Breast epithelium (tissue), 3 donors: Measurements from ENCODE around the gene RFC2.
"Not testable (repeated sequence)": the region's sequence is repeated elsewhere in the genome, so short reads cannot be mapped to it uniquely, and the experiment has no call there.

Experiments used
- POLR2A ChIP-seq: fragments of 450-650 bp; IDR thresholded peaks from one replicate; pipeline ENCODE4 v1.6.1; 2016; ENCODE audit warnings: antibody characterized with exemption, mild to moderate bottlenecking, moderate library complexity
- TF ChIP-seq, protein P1 (sequence below), 3 donors: fragments of 450-650 bp; IDR thresholded peaks; one replicate each; pipeline ENCODE4 v1.5.1; 2016 to 2017; ENCODE audit warnings: antibody characterized with exemption in 3 of 3, mild to moderate bottlenecking in 3 of 3, moderate library complexity in 3 of 3

GRCh38 chr7:74249058-74249457 is 5.1 kb downstream of the RFC2 start:
- TF ChIP-seq, protein P1, sequence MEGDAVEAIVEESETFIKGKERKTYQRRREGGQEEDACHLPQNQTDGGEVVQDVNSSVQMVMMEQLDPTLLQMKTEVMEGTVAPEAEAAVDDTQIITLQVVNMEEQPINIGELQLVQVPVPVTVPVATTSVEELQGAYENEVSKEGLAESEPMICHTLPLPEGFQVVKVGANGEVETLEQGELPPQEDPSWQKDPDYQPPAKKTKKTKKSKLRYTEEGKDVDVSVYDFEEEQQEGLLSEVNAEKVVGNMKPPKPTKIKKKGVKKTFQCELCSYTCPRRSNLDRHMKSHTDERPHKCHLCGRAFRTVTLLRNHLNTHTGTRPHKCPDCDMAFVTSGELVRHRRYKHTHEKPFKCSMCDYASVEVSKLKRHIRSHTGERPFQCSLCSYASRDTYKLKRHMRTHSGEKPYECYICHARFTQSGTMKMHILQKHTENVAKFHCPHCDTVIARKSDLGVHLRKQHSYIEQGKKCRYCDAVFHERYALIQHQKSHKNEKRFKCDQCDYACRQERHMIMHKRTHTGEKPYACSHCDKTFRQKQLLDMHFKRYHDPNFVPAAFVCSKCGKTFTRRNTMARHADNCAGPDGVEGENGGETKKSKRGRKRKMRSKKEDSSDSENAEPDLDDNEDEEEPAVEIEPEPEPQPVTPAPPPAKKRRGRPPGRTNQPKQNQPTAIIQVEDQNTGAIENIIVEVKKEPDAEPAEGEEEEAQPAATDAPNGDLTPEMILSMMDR (IDR thresholded peaks at IDR 0.05), result not testable (repeated sequence)
- not testable (repeated sequence) for TF ChIP-seq POLR2A
